ENCODE results near the gene SUPT5H.

SUPT5H gene

DNA sequence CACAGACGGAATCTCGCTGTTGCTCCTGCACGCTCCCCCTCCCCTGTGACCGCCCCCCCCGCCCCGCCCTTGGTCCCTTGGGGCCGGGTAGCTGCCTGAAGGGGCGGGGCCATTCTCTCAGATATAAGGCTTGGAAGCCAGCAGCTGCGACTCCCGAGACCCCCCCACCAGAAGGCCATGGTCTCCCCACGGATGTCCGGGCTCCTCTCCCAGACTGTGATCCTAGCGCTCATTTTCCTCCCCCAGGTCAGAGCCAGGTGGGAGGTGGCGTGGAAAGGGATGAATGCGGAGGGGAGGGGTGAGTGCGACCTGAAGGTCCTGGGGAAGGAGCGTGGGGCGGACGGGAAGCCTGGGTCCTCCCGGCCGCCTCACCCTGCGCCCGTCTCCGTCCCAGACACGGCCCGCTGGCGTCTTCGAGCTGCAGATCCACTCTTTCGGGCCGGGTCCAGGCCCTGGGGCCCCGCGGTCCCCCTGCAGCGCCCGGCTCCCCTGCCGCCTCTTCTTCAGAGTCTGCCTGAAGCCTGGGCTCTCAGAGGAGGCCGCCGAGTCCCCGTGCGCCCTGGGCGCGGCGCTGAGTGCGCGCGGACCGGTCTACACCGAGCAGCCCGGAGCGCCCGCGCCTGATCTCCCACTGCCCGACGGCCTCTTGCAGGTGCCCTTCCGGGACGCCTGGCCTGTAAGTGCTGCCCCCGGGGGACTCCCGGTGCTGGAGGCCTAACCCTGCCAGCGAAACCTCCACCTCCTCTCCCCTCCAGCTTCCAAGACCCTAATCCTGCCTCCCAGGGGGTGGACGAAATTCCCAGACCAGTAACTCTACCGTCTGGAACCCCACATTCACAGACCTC is 53.6 kb downstream of the SUPT5H start, which contains the start of gene DLL3:
DLL3 (plus strand) TSS at position 150 of the 845 bp plus-strand sequence; CDS start at position 178, 28 bp downstream.
- no peak for DNase-seq

DNA sequence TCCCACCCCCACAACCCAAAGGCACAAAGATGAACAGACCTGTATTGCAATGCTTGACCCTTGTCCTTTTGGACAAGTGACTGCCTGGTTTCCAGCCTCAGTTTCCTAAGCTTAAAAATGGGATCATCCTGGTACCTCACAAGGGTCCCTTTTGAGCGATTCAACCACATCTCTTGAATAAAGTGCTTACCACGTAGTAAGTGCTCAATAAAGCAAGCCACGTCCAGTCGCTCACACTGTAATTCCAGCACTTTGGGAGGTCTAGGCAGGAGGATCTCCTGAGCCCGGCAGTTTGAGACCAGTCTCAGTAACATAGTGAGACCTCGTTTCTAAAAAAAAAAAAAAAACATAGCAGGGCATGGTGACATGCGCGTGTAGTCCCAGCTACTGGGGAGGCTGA is 54.5 kb downstream of the SUPT5H start:
- no peak for DNase-seq

DNA sequence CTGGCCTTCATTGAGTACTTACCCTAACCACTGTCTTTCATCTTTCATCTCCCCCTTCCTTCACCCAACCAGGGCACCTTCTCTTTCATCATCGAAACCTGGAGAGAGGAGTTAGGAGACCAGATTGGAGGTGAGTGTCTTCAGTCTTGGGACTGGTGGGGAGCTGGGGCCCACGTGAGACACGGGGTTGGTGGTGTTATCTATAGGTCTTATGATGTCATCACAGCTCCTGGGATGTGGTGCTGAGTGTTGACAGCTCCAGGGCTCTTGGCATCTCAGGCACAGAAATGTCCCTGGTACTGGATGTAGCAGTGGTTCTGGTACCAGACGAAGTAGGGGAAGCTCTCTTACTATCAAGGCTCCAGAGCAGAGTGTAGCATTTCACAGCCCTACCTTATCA is 55.2 kb downstream of the SUPT5H start:
- no peak for DNase-seq

DNA sequence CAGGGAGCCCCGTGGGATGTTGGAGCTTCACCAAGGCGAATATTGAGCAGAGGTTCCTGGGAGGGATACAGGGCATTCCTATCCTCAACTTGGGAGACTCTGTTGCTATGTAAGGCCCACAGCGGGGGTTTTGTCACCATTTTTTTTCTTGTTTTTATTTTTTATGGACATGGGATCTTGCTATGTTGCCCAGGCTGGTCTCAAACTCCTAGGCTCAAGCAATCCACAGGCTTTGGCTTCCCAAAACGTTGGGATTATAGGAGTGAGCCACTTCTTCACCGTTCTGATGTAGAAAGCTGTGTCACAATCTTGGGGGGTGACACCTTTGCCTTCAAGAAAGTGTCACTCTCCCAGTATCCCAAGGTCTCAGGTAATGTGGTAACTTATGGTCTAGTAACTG is 56.0 kb downstream of the SUPT5H start:
- DNase-seq: no peak

DNA sequence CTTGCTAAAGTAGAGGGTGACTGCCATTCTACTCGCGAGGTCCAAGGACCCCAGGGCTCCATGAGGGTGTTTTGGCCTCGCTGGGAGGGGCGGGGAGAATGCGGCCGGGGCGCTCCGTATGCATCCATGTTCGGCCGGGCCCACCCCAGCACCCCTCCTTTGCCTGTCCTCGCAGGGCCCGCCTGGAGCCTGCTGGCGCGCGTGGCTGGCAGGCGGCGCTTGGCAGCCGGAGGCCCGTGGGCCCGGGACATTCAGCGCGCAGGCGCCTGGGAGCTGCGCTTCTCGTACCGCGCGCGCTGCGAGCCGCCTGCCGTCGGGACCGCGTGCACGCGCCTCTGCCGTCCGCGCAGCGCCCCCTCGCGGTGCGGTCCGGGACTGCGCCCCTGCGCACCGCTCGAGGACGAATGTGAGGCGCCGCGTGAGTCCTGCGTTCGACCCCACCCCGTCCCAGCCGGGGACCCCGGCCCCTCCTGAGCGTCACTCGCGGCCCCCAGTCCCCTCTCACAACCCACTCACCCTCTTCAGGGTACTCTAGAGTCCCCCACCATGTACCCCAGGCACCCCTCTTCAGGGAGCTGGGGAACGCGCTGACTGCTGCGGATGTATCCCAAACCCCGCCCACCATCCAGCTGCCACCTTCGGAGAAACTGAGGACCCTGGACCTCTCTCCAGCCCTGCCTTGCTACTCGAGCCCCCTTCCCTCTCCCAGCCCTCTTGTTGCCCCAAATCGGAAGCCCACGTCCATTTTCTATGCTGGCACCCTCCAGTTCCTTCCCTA is 57.4 kb downstream of the SUPT5H start:
- peak; percentile 59 for DNase-seq

DNA sequence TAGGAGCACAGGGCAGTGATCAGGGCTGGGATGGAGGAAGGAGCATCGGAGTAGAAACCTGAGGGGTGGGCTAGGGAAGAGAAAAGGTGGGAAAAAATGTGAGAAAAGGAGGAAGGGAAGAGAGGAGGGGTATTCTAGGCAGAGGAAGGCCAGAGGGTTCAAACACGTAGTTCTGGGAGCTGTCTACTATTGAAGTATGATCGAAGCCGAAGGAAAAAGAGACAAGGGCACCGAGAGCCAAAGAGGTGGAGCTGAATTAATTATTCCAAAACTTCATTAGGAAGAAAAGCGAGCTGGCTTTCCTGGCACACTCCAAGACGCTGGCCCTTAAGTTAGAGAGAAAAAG is 61.2 kb downstream of the SUPT5H start:
- DNase-seq: no peak

DNA sequence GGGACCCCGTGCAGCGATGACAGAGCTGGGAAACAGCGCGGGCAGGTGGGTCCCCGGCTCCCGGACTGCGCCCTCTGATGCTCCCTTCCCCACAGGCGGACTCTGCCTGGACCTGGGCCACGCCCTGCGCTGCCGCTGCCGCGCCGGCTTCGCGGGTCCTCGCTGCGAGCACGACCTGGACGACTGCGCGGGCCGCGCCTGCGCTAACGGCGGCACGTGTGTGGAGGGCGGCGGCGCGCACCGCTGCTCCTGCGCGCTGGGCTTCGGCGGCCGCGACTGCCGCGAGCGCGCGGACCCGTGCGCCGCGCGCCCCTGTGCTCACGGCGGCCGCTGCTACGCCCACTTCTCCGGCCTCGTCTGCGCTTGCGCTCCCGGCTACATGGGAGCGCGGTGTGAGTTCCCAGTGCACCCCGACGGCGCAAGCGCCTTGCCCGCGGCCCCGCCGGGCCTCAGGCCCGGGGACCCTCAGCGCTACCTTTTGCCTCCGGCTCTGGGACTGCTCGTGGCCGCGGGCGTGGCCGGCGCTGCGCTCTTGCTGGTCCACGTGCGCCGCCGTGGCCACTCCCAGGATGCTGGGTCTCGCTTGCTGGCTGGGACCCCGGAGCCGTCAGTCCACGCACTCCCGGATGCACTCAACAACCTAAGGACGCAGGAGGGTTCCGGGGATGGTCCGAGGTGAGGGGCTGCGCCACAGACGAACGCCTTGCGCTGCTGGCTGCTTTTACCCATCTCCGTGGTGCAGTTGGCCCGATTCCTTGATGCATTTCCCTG is 61.7 kb downstream of the SUPT5H start:
- DNase-seq: peak; percentile 64

DNA sequence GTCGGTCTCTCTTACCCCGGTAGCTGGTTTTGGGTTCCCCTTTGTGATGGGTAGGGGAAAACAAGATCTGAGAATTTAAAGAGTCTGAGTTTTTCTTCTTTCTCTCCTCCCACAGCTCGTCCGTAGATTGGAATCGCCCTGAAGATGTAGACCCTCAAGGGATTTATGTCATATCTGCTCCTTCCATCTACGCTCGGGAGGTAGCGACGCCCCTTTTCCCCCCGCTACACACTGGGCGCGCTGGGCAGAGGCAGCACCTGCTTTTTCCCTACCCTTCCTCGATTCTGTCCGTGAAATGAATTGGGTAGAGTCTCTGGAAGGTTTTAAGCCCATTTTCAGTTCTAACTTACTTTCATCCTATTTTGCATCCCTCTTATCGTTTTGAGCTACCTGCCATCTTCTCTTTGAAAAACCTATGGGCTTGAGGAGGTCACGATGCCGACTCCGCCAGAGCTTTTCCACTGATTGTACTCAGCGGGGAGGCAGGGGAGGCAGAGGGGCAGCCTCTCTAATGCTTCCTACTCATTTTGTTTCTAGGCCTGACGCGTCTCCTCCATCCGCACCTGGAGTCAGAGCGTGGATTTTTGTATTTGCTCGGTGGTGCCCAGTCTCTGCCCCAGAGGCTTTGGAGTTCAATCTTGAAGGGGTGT is 62.5 kb downstream of the SUPT5H start:
- DNase-seq: no peak

DNA sequence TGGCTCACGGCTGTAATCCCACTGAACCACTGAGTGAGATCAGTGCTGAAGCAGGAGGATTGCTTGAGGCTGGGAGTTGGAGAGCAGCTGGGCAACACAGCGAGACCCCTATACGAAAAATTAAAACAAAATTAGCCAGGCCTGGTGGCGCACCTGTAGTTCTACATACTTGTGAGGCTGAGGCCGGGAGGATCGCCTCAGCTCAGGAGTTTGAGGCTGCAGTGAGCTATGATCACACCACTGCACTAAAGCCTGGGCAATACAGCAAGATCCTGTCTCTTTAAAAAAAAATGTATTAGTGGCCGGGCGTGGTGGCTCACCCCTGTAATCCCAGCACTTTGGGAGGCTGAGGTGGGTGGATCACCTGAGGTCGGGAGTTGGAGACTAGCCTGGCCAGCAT is 63.2 kb downstream of the SUPT5H start:
- no peak for DNase-seq

DNA sequence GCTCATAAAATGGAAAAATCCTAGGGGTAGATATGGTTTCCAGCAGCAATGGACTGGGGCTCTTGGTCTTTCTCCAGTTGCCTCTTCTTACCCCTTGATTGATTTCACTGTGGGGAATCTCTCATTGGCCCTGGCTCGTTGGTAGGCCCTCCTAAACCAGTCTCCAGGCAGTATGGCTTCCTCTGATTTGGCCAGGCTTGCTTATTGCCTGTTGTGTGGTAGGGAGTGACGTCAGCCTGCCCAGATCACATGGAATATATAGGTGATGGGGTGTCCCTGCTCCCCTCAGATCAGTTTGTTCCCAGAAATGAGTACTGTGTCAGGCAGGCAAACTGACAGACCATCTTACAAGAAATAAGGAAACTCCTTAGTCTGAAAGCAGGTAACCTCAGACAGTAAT is 63.9 kb downstream of the SUPT5H start:
- no peak for DNase-seq

DNA sequence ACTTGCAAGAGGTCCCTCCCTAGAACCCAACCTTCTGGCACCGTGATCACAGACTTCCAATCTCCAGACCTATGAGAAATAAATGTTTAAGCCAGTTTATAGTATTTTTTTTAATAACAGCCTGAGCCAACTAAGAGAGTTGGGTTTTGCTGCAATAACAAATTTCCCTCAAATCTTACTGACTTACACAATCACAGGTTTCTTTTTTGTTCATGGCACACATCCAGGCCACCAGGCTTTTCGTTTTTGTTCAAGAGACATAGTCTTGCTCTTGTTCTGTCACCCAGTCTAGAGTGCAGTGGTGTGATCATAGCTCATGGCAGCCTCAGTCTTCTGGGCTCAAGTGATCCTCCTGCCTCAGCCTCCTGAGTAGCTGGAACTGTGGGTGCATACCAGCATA is 67.6 kb downstream of the SUPT5H start:
- DNase-seq: no peak

DNA sequence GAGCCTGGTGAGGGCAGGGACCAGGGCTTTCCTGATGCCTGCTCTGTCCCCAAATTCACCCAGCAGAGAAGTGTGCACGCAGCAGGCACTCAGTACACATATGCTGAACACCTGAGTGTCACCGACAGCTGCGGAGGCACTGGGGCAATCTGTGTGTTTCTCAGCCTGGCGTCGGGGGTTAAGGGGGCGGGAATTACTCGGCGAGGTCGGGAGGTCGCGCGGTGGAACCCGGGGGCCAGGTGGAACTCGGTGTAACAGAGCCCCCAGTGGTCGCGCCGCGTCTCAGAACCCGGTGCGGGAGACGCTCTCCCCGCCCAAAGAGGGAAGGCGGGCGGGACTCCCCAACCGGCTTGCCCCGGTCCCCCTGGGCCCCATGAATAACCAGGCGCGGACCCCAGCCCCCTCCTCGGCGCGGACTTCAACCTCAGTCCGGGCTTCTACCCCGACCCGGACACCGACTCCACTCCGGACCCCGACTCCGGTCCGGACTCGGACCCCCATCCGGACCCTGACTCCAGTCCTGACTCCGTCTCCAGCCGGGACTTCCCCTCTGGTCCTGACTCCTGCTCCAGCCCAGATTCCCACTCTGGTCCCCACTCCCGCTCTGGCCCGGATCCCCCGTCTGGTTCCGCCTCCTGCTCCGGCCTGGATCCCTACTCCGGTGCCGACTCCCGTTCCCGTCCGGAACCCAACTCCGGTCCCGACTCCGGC is 69.6 kb downstream of the SUPT5H start, which contains the start of gene SELENOV:
SELENOV (plus strand) TSS at position 300 of the 711 bp plus-strand sequence; CDS start at position 374, 74 bp downstream.
- DNase-seq: no peak

DNA sequence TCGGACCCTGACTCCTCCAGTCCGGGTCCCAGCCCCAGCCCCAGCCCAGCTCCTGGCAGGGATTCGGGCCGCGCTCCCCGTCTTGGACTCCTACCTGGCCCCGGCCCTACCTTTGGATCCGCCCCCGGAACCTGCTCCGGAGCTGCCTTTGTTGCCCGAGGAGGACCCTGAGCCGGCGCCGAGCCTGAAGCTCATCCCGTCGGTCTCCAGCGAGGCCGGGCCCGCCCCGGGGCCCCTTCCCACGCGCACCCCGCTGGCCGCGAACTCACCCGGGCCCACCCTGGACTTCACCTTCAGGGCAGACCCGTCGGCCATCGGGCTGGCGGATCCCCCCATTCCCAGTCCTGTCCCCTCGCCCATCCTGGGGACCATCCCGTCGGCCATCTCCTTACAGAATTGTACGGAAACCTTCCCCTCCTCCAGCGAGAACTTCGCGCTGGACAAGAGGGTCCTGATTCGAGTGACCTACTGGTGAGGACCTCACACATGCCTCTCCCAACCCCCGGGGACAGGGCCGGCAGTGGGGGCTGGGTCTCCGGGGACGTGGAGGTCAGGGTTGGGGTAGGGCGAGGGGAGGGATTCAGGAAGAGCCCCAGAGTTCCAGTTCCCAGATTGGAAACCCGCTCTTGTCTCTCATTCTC is 70.3 kb downstream of the SUPT5H start:
- DNase-seq: no peak

DNA sequence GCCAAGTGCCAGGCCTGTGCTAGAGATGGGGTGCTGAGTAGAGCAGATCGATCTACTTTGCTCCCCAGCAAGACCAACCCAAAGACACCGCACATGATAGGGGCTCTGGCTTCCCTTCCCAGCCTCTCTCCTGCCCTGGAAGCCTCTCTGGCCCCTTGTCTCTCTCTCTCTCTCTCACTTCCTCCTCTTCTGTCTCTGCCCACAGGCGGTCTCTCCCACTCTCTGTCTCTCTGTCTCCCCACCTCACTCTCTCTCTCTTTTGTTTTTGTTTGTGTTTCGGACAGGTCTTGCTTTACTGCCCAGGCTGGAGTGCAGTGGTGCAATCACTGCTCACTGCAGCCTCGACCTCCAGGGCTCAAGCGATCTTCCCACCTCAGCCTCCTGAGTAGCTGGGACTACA is 70.9 kb downstream of the SUPT5H start:
- DNase-seq: no peak

DNA sequence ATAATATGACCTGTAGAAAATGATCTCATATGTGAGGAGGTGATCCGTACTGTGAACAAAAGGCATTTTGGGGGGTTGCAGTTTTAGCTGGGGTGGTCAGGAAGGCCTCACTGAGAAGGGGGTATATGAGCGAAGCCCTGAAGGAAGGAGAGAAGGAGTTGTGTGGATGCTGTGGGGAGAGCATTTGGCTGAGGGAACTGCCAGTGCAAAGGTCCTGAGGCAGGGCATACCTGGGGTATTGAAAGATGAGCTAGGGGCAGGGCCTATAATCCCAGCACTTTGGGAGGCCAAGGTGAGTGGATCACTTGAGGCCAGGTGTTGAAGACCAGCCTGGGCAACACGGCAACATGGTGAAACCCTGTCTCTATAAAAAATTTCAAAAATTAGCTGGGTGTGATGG is 72.0 kb downstream of the SUPT5H start:
- DNase-seq: no peak

DNA sequence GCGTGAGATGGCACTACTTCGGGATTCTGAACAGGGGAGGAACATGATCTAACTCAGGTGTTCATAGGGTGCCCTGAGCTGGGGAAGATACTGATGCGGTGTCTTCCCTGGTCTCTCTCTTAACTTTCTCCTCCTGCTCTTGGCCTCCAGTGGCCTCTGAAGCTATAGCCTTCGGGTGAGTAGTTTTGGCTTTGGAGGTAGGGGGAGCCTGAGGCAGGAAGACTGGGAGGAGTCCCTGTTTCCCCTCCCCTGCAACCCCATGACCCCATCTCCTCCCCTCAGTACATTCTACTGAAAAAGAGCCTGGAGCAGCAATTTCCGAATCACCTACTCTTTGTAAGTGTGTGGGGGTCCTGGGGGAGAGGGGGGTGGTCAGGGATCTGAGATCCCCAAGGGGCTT is 73.1 kb downstream of the SUPT5H start:
- DNase-seq: no peak

DNA sequence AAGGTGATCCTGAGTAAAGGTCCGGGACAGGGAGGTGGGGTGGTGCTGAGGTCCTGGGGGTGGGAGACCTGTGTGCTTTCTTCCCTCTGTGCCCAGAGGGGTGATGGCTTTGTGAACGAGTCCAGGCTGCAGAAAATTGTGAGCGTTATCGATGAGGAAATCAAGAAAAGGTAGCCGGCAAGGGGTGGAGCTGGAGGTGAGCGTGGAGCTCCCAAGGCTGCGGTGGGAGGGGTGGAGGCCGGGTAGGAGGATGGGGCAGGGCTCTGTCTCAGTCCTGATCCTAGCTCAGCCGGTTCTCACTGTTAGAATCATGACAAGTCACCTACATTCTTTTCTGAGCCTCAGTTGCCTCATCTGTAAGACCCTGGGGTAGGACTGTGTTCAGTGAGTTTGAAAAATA is 73.6 kb downstream of the SUPT5H start:
- DNase-seq: no peak

DNA sequence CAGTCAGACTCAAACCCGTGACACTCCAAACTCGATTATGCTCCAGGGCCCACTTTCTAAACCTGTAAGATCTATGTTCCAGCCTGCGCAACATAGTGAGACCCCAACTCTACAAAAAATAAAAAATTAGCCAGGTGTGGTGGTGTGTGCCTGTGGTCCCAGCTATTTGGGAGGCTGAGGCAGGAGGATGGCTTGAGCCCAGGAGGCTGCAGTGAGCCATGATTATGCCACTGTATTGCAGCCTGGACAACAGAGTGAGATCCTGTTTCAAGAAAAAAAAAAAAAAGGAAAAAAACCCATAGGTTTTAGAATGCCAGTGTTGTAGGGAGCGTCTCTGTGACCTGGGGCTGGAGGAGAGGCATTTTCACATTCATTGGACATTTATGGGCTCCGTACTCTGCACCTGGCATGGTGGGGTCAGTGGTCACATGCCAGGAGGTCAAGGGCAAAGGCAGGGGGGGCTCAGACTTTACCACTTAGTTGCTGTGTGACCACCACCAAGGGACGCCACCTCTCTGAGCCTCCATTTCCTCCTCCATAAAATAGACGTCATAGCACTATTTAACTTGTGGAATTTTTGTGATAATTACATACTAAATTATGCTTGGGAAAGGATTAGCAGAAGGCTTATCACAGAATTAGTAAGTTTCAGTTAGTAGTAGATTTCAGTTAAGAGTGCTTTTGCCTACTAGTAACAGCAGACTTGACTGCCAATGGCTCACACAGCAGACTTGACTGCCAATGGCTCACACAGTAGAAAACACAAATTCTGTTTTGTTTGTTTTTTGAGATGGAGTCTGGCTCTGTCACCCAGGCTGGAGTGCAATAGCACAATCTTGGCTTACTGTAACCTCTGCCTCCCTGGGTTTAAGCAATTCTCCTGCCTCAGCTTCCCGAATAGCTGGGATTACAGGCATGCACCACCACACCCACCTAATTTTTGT is 75.4 kb downstream of the SUPT5H start:
- DNase-seq: no peak

DNA sequence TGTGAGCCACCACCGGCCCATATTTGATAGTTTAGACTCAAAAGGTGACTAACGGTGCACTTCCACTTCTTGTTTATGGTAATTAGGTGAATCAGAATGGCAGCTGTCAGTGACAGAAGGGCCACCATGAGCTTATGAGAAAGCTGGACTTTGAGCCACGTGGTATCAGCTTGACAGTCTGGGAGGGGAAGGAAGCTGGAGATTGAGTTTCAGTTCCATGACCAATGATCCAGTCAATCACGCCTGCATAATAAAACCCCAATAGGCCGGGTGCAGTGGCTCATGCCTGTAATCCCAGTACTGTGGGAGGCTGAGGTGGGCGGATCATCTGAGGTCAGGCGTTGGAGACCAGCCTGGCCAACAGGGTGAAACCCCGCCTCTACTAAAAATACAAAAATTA is 79.1 kb downstream of the SUPT5H start:
- no peak for DNase-seq

DNA sequence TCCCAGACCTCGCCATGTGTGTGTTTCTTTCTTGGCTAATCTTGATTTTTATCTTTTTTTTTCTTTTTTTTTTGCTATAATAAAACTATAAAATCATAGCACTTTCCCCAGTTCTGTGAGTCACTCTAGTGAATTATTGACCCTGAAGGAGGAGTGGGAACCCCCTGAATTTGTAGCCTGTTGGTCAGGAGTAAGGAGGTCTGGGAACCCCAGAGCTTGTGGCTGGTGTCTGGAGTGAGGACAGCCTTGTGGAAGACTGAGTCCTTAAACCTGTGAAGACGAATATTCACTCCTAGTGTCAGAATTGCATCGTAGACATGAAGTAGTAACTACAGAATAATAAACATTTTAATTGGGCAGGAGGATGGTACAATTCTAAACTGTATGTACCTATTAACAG is 79.8 kb downstream of the SUPT5H start:
- no peak for DNase-seq
